GM06990 (cell line): Measurements from ENCODE around the gene RCAN1.
"Not testable (repeated sequence)": the region's sequence is repeated elsewhere in the genome, so short reads cannot be mapped to it uniquely, and the experiment has no call there.

ENCODE experiments used
- DNase-seq: peaks from one replicate; pipeline ENCODE4 v3.0.0-alpha.2; 2011; ENCODE audit not compliant: insufficient read length; ENCODE audit errors: extremely low read depth
- H3K27me3 ChIP-seq: replicated peaks from 2 replicates; pipeline ENCODE4 v1.6.0; 2011; ENCODE audit warnings: low read length; ENCODE audit not compliant: control insufficient read depth, insufficient read depth
- H3K36me3 ChIP-seq: 2 replicates; pipeline ENCODE4 v1.5.1; 2011; ENCODE audit warnings: low read length; ENCODE audit not compliant: control insufficient read depth, insufficient read depth
- H3K4me3 ChIP-seq: replicated peaks from 2 replicates; pipeline ENCODE4 v1.5.1; 2011; ENCODE audit warnings: low read depth, mild to moderate bottlenecking, control low read depth, low read length
- TF ChIP-seq, protein P1 (sequence below): IDR thresholded peaks from 2 replicates; pipeline ENCODE4 v1.5.1; 2011; ENCODE audit warnings: low read length, control low read depth, mild to moderate bottlenecking, inconsistent platforms; ENCODE audit not compliant: insufficient read depth, poor library complexity, severe bottlenecking

Gene RCAN1

DNA sequence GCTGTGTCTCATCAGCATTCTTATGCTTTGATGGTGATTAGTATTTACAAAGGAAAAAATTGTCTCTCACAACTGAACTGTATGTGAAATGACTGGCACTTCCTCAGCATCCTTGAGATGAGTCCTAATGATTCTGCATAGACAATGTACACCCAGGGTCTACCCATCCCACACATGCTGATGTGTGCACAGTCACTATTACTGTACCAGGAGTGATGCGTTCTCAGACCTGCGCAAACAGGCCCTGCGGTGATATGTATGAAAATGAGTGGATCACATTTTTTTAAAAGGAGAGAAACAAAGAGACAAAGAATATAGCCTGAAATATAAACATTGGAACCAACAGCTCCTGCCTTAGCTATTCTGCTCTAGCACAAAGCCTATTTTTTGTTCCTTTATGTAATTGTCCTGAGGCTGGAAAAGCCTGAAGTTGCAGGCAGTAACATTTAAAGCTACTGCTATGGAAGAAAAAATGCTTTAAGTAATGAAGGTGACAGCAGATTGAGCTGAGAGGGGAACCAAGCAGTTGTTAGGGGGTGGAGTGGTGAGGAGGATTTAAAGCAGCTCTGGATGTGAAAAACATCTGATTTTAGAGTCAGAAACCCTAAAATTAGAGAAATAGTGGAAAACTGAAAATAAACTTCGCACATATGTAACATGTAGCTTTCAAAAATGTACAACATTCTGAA lies 5.5 kb downstream of the RCAN1 start:
- DNase-seq: no peak
- H3K36me3 ChIP-seq: no peaks in the 10 kb centered on the region
- no peaks in the 10 kb centered on the region for H3K27me3 ChIP-seq
- no peak overlapping the region for H3K4me3 ChIP-seq
- TF ChIP-seq, protein P1, sequence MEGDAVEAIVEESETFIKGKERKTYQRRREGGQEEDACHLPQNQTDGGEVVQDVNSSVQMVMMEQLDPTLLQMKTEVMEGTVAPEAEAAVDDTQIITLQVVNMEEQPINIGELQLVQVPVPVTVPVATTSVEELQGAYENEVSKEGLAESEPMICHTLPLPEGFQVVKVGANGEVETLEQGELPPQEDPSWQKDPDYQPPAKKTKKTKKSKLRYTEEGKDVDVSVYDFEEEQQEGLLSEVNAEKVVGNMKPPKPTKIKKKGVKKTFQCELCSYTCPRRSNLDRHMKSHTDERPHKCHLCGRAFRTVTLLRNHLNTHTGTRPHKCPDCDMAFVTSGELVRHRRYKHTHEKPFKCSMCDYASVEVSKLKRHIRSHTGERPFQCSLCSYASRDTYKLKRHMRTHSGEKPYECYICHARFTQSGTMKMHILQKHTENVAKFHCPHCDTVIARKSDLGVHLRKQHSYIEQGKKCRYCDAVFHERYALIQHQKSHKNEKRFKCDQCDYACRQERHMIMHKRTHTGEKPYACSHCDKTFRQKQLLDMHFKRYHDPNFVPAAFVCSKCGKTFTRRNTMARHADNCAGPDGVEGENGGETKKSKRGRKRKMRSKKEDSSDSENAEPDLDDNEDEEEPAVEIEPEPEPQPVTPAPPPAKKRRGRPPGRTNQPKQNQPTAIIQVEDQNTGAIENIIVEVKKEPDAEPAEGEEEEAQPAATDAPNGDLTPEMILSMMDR: no peak

- not testable (repeated sequence) for DNase-seq, H3K36me3 ChIP-seq, H3K4me3 ChIP-seq, H3K27me3 ChIP-seq
Measured at GRCh38 chr21:34607376-34607775, 7.5 kb downstream of the RCAN1 start.

- no peaks in the 10 kb centered on the region for H3K27me3 ChIP-seq
- TF ChIP-seq, protein P1: no peak
- H3K4me3 ChIP-seq: no peak overlapping the region
- no peak for DNase-seq
- no peaks in the 10 kb centered on the region for H3K36me3 ChIP-seq
Measured at GRCh38 chr21:34606621-34607020, 8.3 kb downstream of the RCAN1 start.

DNA sequence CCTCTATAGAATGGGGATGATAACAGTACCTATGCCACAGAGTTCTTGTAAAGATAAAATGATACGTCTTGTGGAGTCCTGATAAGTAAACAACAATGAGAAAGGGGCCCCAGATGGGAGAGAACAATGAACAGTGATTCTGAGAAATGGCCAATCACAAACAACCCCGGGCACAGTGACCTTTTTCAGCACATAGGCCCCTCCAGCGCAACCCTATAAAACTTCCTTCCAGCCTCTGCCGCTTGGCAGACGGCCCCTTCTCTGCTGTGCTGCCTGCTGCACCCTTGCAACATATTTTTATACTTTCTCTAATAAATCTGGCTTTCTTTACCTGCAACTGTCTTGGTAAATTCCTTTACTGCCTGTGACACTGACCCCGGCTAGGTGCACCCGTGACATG lies 8.9 kb downstream of the RCAN1 start:
- Histone ChIP-seq H3K27me3 (no peaks in the 10 kb centered on the region), H3K36me3 (no peaks in the 10 kb centered on the region), H3K4me3 (no peak overlapping the region)
- TF ChIP-seq, protein P1: no peak
- no peak for DNase-seq

GRCh38 chr21:34604956-34605355 lies 10.0 kb downstream of the RCAN1 start:
- not testable (repeated sequence) for H3K36me3 ChIP-seq, H3K27me3 ChIP-seq, H3K4me3 ChIP-seq, DNase-seq

- TF ChIP-seq, protein P1: no peak
- H3K4me3 ChIP-seq: no peak overlapping the region
Measured at GRCh38 chr21:34604556-34604955, 10.4 kb downstream of the RCAN1 start.

GRCh38 chr21:34603710-34604057 lies 11.2 kb downstream of the RCAN1 start:
- TF ChIP-seq, protein P1: no peak
- Histone ChIP-seq H3K36me3 (no peaks in the 10 kb centered on the region), H3K27me3 (no peaks in the 10 kb centered on the region), H3K4me3 (no peak overlapping the region)
- no peak for DNase-seq

More at GRCh38 chr21:34604556-34604955, 10.4 kb downstream of the RCAN1 start:
- DNase-seq: no peak
- Histone ChIP-seq H3K27me3 (no peaks in the 10 kb centered on the region), H3K36me3 (no peaks in the 10 kb centered on the region)
